SU-DHL-6 (cell line): ENCODE data around the gene HPS4.
A peak's percentile ranks its signal among the peaks of the same experiment; 100 is the strongest.

ENCODE experiments used
- H2AFZ ChIP-seq: fragments of 200-600 bp; sonication (generic); 2 replicates; pipeline ENCODE4 v1.6.1; 2014; ENCODE audit warnings: low read depth, mild to moderate bottlenecking, moderate library complexity, mixed read lengths, antibody characterized with exemption, low read length; ENCODE audit not compliant: severe bottlenecking
- H3F3A ChIP-seq: fragments of 200-600 bp; shearing (Covaris generic); 2 replicates; pipeline ENCODE4 v1.6.0; 2016; ENCODE audit warnings: antibody characterized with exemption, mild to moderate bottlenecking; ENCODE audit not compliant: insufficient read depth
- H3K27ac ChIP-seq: fragments of 200-600 bp; sonication (generic); 2 replicates; pipeline ENCODE4 v1.5.1; 2016; ENCODE audit warnings: low read depth, mild to moderate bottlenecking, low read length, moderate library complexity, mixed read lengths
- H3K27me3 ChIP-seq: fragments of 200-600 bp; sonication (generic), shearing (Covaris generic); 2 replicates; pipeline ENCODE4 v1.6.0; 2014; ENCODE audit warnings: mild to moderate bottlenecking, low read length
- H3K36me3 ChIP-seq: fragments of 200-600 bp; sonication (generic); 2 replicates; pipeline ENCODE4 v1.6.1; 2014; ENCODE audit warnings: mild to moderate bottlenecking, low read length, mixed read lengths
- H3K4me2 ChIP-seq: fragments of 300-600, 200-600 bp; shearing (Covaris generic), sonication (generic); 2 replicates; pipeline ENCODE4 v1.6.0; 2014; ENCODE audit warnings: low read length, low read depth, mild to moderate bottlenecking; ENCODE audit not compliant: poor library complexity, severe bottlenecking
- H3K4me3 ChIP-seq: fragments of 200-600 bp; sonication (generic); 2 replicates; pipeline ENCODE4 v1.5.1; 2014; ENCODE audit warnings: antibody characterized with exemption, low read length, mild to moderate bottlenecking, mixed read lengths; ENCODE audit not compliant: insufficient read depth, poor library complexity, severe bottlenecking
- H3K79me2 ChIP-seq: fragments of 200-600 bp; sonication (generic); 2 replicates; pipeline ENCODE4 v1.6.1; 2014; ENCODE audit warnings: mild to moderate bottlenecking, low read length, moderate library complexity; ENCODE audit not compliant: insufficient read depth
- H3K9ac ChIP-seq: fragments of 200-600 bp; sonication (generic); 2 replicates; pipeline ENCODE4 v1.7.0; 2014; ENCODE audit warnings: mild to moderate bottlenecking, low read length
- H3K9me2 ChIP-seq: fragments of 200-600 bp; sonication (generic); replicated peaks from 2 replicates; pipeline ENCODE4 v1.6.1; 2014; ENCODE audit warnings: low read length; ENCODE audit not compliant: insufficient read depth
- H3K9me3 ChIP-seq: fragments of 200-600 bp; sonication (generic); 2 replicates; pipeline ENCODE4 v1.6.1; 2014; ENCODE audit warnings: low read length, mixed read lengths; ENCODE audit not compliant: insufficient read depth
- H4K20me1 ChIP-seq: fragments of 200-600 bp; sonication (generic); 2 replicates; pipeline ENCODE4 v1.6.1; 2014; ENCODE audit warnings: low read depth, mild to moderate bottlenecking, antibody characterized with exemption, low read length, moderate library complexity, mixed read lengths
- CTCF ChIP-seq: fragments of 200-600 bp; sonication (generic); IDR thresholded peaks from one replicate; pipeline ENCODE4 v1.5.1; 2017; ENCODE audit warnings: antibody characterized with exemption, mild to moderate bottlenecking, low read length, moderate library complexity; ENCODE audit not compliant: insufficient read depth, poor library complexity, severe bottlenecking
- EZH2phosphoT487 ChIP-seq: fragments of 200-600 bp; sonication (generic), shearing (Covaris generic); conservative IDR thresholded peaks from 2 replicates; pipeline ENCODE4 v1.6.1; 2018; ENCODE audit warnings: mild to moderate bottlenecking, antibody characterized with exemption, low read length, moderate library complexity, mixed read lengths

Gene HPS4

DNA sequence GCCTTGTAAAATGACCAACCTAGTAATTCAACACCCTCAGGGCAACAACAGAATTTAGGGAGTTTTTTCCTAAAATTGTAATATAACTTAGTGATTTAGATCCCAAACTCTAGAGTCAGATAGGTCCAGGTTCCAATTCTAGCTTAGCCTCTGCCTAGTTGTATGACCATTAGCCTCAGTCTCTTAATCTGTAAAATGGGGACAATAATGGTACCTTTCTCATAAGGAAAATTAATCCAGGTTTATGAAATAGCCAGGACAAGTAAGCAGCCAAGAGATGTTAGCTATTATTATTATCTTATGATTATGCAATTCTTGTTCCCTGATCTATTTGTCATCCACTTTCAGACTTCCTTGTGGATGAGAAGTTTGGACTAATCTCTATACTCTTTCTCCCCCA, 24.6 kb upstream of the HPS4 start:
- no peak overlapping the region for H3K27ac ChIP-seq
- no peak overlapping the region for H2AFZ ChIP-seq
- no peaks in the 10 kb centered on the region for H4K20me1 ChIP-seq
- H3K79me2 ChIP-seq, result peaks cover 18% of the 10 kb centered on the region
- H3K9me2 ChIP-seq, result no peaks in the 10 kb centered on the region
- no peak overlapping the region for H3K4me3 ChIP-seq
- no peaks in the 10 kb centered on the region for H3K27me3 ChIP-seq
- no peak overlapping the region for H3K9ac ChIP-seq
- TF ChIP-seq CTCF (no peak), EZH2phosphoT487 (no peak)
- H3F3A ChIP-seq, result peaks cover 4% of the 10 kb centered on the region; the same call in 1 of the 2 replicates
- H3K9me3 ChIP-seq, result no peaks in the 10 kb centered on the region
- peaks cover 16% of the 10 kb centered on the region for H3K36me3 ChIP-seq
- H3K4me2 ChIP-seq, result no peak overlapping the region

DNA sequence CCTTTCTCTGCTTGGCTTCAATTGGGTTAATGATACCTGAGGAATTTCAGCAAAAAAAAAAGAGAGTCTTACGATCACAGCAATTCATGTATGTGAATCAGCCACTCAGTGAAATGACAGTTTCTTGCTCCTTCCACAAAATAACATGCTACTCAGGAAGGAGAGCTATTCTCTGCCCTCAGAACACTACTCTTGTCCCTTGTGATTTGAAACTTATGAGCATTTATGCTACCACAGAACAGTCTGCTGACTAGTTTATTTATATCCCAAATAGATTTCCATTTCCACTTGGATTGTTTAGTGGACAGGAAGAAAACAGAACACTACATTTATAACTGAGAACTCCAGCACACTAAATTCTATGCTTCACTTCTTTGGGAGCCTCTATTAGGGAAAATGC, 20.2 kb upstream of the HPS4 start:
- Histone ChIP-seq H3K9ac (no peak overlapping the region), H3F3A (peaks cover 4% of the 10 kb centered on the region; the same call in 1 of the 2 replicates), H3K36me3 (peaks cover 39% of the 10 kb centered on the region), H2AFZ (no peak overlapping the region), H3K27ac (peak overlapping the region; percentile 49; the same call in 1 of the 2 replicates), H3K4me3 (no peak overlapping the region), H3K79me2 (no peaks in the 10 kb centered on the region), H3K9me3 (no peaks in the 10 kb centered on the region), H3K4me2 (no peak overlapping the region), H3K27me3 (no peaks in the 10 kb centered on the region), H3K9me2 (no peaks in the 10 kb centered on the region), H4K20me1 (no peaks in the 10 kb centered on the region)
- TF ChIP-seq CTCF (no peak), EZH2phosphoT487 (no peak)

- Histone ChIP-seq H2AFZ (no peak overlapping the region), H4K20me1 (no peaks in the 10 kb centered on the region), H3K79me2 (no peaks in the 10 kb centered on the region), H3K4me2 (peak overlapping the region; percentile 9), H3K9me2 (no peaks in the 10 kb centered on the region), H3F3A (peaks cover 4% of the 10 kb centered on the region; the same call in 1 of the 2 replicates), H3K9ac (peak overlapping the region; percentile 14; the same call in 1 of the 2 replicates), H3K9me3 (no peaks in the 10 kb centered on the region), H3K36me3 (peaks cover 39% of the 10 kb centered on the region), H3K27me3 (no peaks in the 10 kb centered on the region), H3K27ac (peak overlapping the region; percentile 49), H3K4me3 (no peak overlapping the region)
- TF ChIP-seq CTCF (peak; percentile 79), EZH2phosphoT487 (no peak)
These were observed 19.3 kb upstream of the HPS4 start for GRCh38 chr22:26502688-26503561.
